Loucy (cell line): ENCODE measurements around the gene ATRIP.

Experiments used
- EZH2phosphoT487 ChIP-seq: fragments of 200-600 bp; IDR thresholded peaks from 2 replicates; pipeline ENCODE4 v1.6.1; 2018; ENCODE audit warnings: antibody characterized with exemption, mild to moderate bottlenecking, moderate library complexity, borderline replicate concordance
- TF ChIP-seq, protein P1 (sequence below): fragments of 200-600 bp; sonication (generic); conservative IDR thresholded peaks from 2 replicates; pipeline ENCODE4 v1.5.1; 2014; ENCODE audit warnings: mild to moderate bottlenecking, antibody characterized with exemption, low read length

DNA sequence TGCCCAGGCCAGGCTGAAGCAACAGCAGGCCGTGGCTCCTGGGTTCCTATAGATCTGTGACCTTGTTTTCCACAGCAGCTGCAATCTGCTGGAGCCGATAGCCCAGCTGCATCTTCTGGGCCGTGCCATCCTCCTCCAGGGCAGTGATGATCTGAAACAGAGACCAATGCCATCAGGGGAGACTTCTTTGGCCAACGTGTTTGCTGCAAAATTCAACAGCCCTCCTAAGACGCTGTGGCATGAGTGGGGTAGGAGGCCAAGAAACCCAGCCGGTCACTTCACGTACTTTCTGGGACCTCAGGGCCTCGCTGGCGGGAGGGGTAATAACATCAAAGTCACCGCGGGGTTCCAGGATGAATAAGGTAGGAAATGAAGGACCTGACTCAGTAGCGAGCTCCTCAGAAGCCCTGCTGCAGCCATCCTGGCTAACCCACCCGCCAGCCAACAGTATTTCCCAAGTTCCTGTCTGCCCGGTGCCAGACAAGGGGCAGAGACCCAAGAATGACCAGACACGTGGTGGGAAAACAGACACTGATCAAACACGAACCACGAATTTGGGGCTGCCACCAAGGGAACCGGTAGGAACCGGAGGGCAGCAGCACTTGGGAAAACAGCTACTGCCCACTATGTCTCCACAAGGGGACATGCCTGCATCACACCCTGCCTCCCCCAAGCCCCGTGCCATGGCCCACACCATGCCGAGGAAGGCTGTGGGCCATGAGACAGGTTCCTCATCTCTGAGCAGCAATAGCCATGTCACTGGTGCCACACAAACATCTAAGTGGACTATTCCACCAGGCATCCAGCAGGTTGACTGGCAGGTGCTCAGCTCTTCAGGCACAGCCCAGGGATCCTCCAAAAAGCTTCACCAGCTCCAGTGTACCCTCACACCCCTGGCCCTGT, 41.8 kb upstream of the ATRIP start:
- TF ChIP-seq, protein P1, sequence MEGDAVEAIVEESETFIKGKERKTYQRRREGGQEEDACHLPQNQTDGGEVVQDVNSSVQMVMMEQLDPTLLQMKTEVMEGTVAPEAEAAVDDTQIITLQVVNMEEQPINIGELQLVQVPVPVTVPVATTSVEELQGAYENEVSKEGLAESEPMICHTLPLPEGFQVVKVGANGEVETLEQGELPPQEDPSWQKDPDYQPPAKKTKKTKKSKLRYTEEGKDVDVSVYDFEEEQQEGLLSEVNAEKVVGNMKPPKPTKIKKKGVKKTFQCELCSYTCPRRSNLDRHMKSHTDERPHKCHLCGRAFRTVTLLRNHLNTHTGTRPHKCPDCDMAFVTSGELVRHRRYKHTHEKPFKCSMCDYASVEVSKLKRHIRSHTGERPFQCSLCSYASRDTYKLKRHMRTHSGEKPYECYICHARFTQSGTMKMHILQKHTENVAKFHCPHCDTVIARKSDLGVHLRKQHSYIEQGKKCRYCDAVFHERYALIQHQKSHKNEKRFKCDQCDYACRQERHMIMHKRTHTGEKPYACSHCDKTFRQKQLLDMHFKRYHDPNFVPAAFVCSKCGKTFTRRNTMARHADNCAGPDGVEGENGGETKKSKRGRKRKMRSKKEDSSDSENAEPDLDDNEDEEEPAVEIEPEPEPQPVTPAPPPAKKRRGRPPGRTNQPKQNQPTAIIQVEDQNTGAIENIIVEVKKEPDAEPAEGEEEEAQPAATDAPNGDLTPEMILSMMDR = no peak
- TF ChIP-seq EZH2phosphoT487 = no peak
